ENCODE results near the gene LEAP2. TPM values are rescaled to one million over a fixed set of nuclear protein-coding genes. Genes with fewer than 3 reads are reported as not detected.

LEAP2 gene
- total RNA-seq, 1 donor from 2014 or later: 1.7 TPM

- Histone ChIP-seq H3K36me3 (no peaks in the 10 kb centered on the region), H3K27ac (peak overlapping the region; percentile 93), H3K9me3 (no peaks in the 10 kb centered on the region), H3K4me1 (peaks cover 43% of the 10 kb centered on the region), H3K27me3 (ENCODE audit: low read depth) (no peaks in the 10 kb centered on the region), H3K4me3 (peak overlapping the region; percentile 86)
- intact Hi-C loops (cut with DNase I): no loop called here
- TF ChIP-seq CTCF (IDR thresholded peaks at IDR 0.05): no peak
- DNase-seq: no peak
- no peak for ATAC-seq
These were observed 42.2 kb upstream of the LEAP2 start for GRCh38 chr5:132831095-132831860.

GRCh38 chr5:132832612-132833011 lies 40.9 kb upstream of the LEAP2 start:
- H3K4me3 ChIP-seq: no peak overlapping the region
- no peak for TF ChIP-seq CTCF (IDR thresholded peaks at IDR 0.05)
- H3K27ac ChIP-seq: no peak overlapping the region
- no peaks in the 10 kb centered on the region for H3K36me3 ChIP-seq
- H3K4me1 ChIP-seq: peaks cover 30% of the 10 kb centered on the region
- intact Hi-C loops (cut with DNase I): no loop called here
- no peaks in the 10 kb centered on the region for H3K9me3 ChIP-seq
- ATAC-seq (no peak), DNase-seq (no peak)
- no peaks in the 10 kb centered on the region for H3K27me3 ChIP-seq (ENCODE audit: low read depth)

GRCh38 chr5:132834057-132834456 lies 39.4 kb upstream of the LEAP2 start:
- DNase-seq (no peak), ATAC-seq (no peak)
- peaks cover 22% of the 10 kb centered on the region for H3K4me1 ChIP-seq
- intact Hi-C loops (cut with DNase I): no loop called here
- no peak overlapping the region for H3K4me3 ChIP-seq
- no peaks in the 10 kb centered on the region for H3K9me3 ChIP-seq
- TF ChIP-seq CTCF (IDR thresholded peaks at IDR 0.05): no peak
- H3K27me3 ChIP-seq (ENCODE audit: low read depth): no peaks in the 10 kb centered on the region
- H3K36me3 ChIP-seq: no peaks in the 10 kb centered on the region
- no peak overlapping the region for H3K27ac ChIP-seq

- no peak for ATAC-seq
- Histone ChIP-seq H3K9me3 (no peaks in the 10 kb centered on the region), H3K4me1 (peaks cover 23% of the 10 kb centered on the region), H3K4me3 (no peak overlapping the region), H3K27me3 (ENCODE audit: low read depth) (no peaks in the 10 kb centered on the region), H3K36me3 (no peaks in the 10 kb centered on the region), H3K27ac (no peak overlapping the region)
- intact Hi-C loops (cut with DNase I): no loop called here
- no peak for TF ChIP-seq CTCF (IDR thresholded peaks at IDR 0.05)
- DNase-seq: no peak
These were observed 36.6 kb upstream of the LEAP2 start for GRCh38 chr5:132836852-132837251.

GRCh38 chr5:132837868-132838267 lies 35.6 kb upstream of the LEAP2 start:
- Histone ChIP-seq H3K27ac (peak overlapping the region; percentile 26), H3K27me3 (ENCODE audit: low read depth) (no peaks in the 10 kb centered on the region), H3K4me1 (peaks cover 23% of the 10 kb centered on the region), H3K36me3 (no peaks in the 10 kb centered on the region), H3K4me3 (no peak overlapping the region), H3K9me3 (no peaks in the 10 kb centered on the region)
- no peak for TF ChIP-seq CTCF (IDR thresholded peaks at IDR 0.05)
- intact Hi-C loops (cut with DNase I): no loop called here
- DNase-seq (no peak), ATAC-seq (peak; percentile 11 to 22)
